RPMI7951 (cell line): ENCODE data around the gene ZNF26. TPM values are rescaled to one million over a fixed set of nuclear protein-coding genes. Genes with fewer than 3 reads are reported as not detected.

Experiments used
- DNase-seq: peaks from one replicate; pipeline ENCODE4 v3.0.0-alpha.2; 2012; ENCODE audit warnings: low read depth
- total RNA-seq: library from RNA; depleted of rRNA; stranded (reverse); fragments of >200 nt; shearing (Covaris generic); gene quantifications from 2 replicates; pipeline ENCODE4 v1.2.3, GENCODE V29; 2014; rRNA removed

The ZNF26 gene
- total RNA-seq, 1 experiment from 2014 or later, result 6.6 TPM

DNA sequence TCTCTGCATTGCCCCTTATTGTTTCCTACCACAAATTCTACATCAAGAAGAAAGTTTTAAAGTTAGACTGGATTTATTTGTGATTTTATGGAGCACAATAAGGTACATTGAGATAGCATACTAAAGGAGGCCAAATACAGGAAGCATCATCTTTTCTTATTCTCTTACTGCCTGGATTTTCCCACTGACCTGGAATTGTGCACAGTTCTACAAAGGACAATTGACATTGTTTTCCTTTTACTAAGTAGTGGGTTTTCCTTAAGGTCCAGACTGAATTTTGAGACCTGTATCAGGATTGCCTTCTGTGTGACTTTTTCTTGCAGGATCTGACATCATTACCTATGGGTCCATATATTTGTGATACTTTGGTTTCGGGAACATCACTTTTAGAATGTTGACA is 75.8 kb downstream of the ZNF26 start:
- no peak for DNase-seq

DNA sequence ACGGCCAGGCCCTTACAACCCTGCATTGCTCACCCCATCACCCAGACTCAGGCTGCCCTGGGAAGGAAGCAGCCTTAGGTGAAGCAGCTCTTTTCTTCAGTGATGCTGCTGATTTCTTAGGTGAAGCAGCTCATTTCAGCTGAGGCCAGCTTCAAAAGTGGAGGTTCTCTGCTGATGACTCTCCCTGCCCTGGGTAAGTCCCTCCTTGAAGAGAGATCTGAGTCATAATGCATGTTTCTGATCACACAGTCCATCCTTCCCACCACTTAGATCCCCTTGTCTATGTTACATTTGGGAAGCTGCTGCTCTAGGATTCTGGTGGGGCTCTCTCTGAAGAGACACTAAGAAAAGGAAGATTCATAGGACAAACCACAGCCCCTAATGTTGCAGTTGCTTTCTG is 77.4 kb downstream of the ZNF26 start:
- DNase-seq, result no peak

DNA sequence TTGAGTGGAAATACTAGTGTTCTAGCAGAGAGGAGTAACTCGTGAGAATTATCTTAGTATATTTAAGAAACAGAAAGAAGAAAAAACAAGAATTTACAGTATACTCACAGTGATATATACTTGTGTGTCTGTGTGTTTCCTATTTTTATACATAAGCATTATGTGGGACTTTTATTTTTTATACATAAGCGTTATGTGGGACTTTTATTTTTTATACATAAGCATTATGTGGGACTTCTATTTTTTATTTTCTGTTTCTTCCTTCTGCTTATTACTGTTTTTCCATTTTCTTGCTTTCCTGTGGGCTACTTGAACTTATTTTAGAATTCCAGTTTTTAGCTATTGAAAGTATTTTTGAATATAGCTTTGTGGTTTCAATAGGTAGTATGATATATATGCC is 87.7 kb downstream of the ZNF26 start:
- DNase-seq, result no peak

Other genes starting within 250 kb of the ZNF26 start
- gene ANKLE2, start 224.5 kb upstream of the ZNF26 start, total RNA-seq, result 42.9 and 45.8 TPM in 2 replicates
- 17.7 and 44.7 TPM in 2 replicates for gene GOLGA3, start 157.5 kb upstream of the ZNF26 start, total RNA-seq
- 9.8 and 10.2 TPM in 2 replicates for gene CHFR, start 98.8 kb upstream of the ZNF26 start, total RNA-seq
- 3.0 and 3.5 TPM in 2 replicates for gene ZNF605, start 30.1 kb upstream of the ZNF26 start, total RNA-seq
- 10.9 and 19.3 TPM in 2 replicates for gene ZNF84, start 51.1 kb downstream of the ZNF26 start, total RNA-seq
- 8.6 and 10.2 TPM in 2 replicates for gene ZNF140, start 94.6 kb downstream of the ZNF26 start, total RNA-seq
- 0.48 and 0.49 TPM in 2 replicates for gene ZNF891, start 143.9 kb downstream of the ZNF26 start, total RNA-seq
- 1.6 and 4.7 TPM in 2 replicates for gene ZNF10, start 144.3 kb downstream of the ZNF26 start, total RNA-seq
- 25.8 and 28.4 TPM in 2 replicates for gene ZNF268, start 195.1 kb downstream of the ZNF26 start, total RNA-seq
- gene ANHX, start 249.5 kb downstream of the ZNF26 start, total RNA-seq, result not detected in 2 replicates